ENCODE measurements around the gene TAOK1. TPM values are rescaled to one million over a fixed set of nuclear protein-coding genes. Genes with fewer than 3 reads are reported as not detected.

The TAOK1 gene
- total and polyA plus RNA-seq, 10 of the 15 experiments (the other 5 are each of a cell fraction or from before 2014, with no cell fraction given): 2.0 to 27.1 (median 11.8) TPM

GRCh38 chr17:29560316-29560715, 170.2 kb downstream of the TAOK1 start (continued):
- TF ChIP-seq ZNF687 (IDR thresholded peaks at IDR 0.05): no peak
- no peak for TF ChIP-seq MTA3 (IDR thresholded peaks at IDR 0.05; ENCODE audit: borderline replicate concordance, low read length)
- TF ChIP-seq RAD21 (IDR thresholded peaks at IDR 0.05; ENCODE audit: insufficient read depth, low read depth, low read length): no peak
- TF ChIP-seq POU2F2 (IDR thresholded peaks at IDR 0.05; ENCODE audit: borderline replicate concordance, low read depth, low read length): no peak
- TF ChIP-seq FOS (IDR thresholded peaks at IDR 0.05; ENCODE audit: borderline replicate concordance, extremely low read depth, insufficient read length): no peak
- no peak for TF ChIP-seq CREB1 (IDR thresholded peaks at IDR 0.05; ENCODE audit: low read depth)
- no peak for TF ChIP-seq NKRF (conservative IDR thresholded peaks at IDR 0.05)
- TF ChIP-seq GATAD2B (conservative IDR thresholded peaks at IDR 0.05; ENCODE audit: low read depth): no peak
- TF ChIP-seq TCF3 (IDR thresholded peaks at IDR 0.05; ENCODE audit: borderline replicate concordance, insufficient read depth, low read depth, low read length): 0 out of 2 replicates have a peak, but pooled peaks have one; percentile 72
- TF ChIP-seq LARP7 (IDR thresholded peaks at IDR 0.05): no peak
- TF ChIP-seq TCF12 (IDR thresholded peaks at IDR 0.05; ENCODE audit: low read depth, low read length): peak; percentile 83; the same call in 1 of the 2 replicates
- no peak for TF ChIP-seq HDAC6 (IDR thresholded peaks at IDR 0.05; ENCODE audit: unreplicated experiment)
- TF ChIP-seq E4F1 (IDR thresholded peaks at IDR 0.05; ENCODE audit: borderline replicate concordance, partially characterized antibody): no peak
- TF ChIP-seq NFIC (IDR thresholded peaks at IDR 0.05; ENCODE audit: low read depth, low read length): no peak
- TF ChIP-seq SIX5 (IDR thresholded peaks at IDR 0.05; ENCODE audit: low read depth, low read length, severe bottlenecking): no peak
- no peak for TF ChIP-seq IRF4 (IDR thresholded peaks at IDR 0.05; ENCODE audit: low read depth, low read length)
- peak; percentile 75 to 77 for TF ChIP-seq IKZF2 (IDR thresholded peaks at IDR 0.05)
- no peak for TF ChIP-seq TARDBP (IDR thresholded peaks at IDR 0.05; ENCODE audit: borderline replicate concordance)
- no peak for TF ChIP-seq SUPT20H (IDR thresholded peaks at IDR 0.05; ENCODE audit: borderline replicate concordance, control insufficient read depth, low read depth, low read length)
- peak; percentile 63 for TF ChIP-seq EED (IDR thresholded peaks at IDR 0.05; ENCODE audit: low read depth)
- TF ChIP-seq DPF2 (IDR thresholded peaks at IDR 0.05): no peak

Data from GM12878 (cell line).